Measurements from ENCODE around the gene GGN.
"Not testable (repeated sequence)": the region's sequence is repeated elsewhere in the genome, so short reads cannot be mapped to it uniquely, and the experiment has no call there.

GGN gene

DNA sequence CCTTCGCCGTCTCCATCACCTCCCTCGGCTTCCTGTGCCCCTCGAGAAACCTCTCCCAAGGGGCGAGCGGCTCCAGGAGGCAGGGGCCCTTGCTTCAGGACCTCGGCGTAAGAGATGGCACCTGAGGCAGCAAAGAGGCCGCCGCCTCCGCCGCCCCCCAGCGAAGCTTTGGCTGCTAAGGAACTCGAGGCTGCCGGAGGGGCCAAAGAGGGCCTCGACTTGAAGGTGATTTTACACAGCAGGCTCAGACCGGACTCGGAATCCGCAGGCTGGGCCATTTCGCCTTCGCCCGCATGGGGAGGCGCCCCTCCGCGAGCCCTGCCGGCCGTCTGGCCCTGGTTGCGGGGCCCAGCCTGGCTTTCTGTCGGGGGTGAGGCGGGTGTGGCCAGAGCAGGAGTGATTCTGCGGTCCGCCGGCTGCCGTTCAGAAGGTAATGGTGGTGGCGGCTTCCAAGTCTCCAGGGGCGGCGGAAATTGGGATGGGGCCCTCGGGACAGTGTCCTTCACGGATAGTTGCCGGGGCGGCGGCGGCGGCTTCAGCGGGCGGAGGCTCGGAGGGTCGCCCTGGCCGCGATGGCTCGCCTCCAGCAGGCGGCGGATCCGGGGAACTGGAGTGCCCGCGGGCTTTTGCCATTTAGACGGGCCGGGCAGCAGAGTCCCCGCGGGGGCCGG, 1.4 kb downstream of the GGN start:
- no peak for DNase-seq

DNA sequence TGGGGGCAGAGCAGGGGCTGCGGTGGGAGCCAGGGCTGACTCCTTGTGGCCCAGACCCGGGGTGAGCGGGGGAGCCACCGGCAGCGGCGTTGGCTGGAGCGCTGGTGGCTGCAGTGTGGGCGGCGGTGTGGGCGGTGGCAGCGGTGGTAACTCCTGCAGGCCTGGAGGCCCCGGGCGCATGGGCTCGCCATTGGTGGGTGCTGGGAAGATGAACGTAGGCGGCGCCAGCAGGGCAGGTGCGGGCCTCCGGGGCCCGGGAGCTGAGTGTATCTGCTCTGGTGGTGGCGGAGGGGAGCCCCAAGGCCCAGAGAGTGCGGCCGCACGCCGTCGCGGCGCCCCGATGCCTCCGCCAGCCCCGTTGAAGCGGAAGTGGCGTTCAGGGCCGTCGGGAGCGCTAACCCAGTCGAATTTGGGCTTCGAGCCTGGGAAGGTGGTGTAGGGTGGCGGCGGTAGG, 2.0 kb downstream of the GGN start:
- no peak for DNase-seq

DNA sequence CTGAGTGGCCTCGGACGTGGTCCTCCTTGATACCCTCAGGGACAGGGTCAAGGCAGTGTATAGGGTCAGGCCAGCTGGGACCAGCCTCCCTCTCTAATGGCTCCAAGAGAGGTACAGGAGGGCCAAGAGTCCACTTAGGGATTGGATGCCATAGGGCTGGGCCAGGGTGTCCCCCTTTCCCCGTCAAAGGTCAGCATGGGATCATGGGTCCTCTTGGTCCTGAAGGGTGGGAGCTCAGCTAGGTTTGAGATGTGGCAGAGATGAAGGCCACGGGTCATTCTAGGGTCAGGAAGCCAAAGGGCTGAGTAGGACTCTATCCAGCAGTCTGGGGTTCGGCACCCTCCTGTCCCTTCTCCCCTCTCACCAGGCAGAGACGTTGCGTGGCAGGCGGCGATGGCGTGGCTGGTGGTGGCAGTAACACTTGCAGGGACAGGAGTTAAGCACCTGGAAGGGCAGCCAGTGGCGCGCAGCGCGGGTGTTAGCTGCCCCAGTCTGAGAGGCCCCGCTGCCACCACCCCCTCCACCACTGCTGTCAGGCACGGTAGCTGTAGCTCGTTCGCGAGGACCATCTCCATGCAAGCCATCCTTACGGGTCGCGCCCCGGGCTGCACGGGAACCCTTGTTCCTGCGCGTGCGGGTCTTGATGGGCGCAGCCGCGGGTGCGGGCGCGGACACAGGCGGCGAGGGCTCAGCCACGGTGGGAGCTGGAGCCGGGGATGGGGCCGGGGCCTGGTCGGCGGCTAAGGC, 2.6 kb downstream of the GGN start:
- DNase-seq = no peak

DNA sequence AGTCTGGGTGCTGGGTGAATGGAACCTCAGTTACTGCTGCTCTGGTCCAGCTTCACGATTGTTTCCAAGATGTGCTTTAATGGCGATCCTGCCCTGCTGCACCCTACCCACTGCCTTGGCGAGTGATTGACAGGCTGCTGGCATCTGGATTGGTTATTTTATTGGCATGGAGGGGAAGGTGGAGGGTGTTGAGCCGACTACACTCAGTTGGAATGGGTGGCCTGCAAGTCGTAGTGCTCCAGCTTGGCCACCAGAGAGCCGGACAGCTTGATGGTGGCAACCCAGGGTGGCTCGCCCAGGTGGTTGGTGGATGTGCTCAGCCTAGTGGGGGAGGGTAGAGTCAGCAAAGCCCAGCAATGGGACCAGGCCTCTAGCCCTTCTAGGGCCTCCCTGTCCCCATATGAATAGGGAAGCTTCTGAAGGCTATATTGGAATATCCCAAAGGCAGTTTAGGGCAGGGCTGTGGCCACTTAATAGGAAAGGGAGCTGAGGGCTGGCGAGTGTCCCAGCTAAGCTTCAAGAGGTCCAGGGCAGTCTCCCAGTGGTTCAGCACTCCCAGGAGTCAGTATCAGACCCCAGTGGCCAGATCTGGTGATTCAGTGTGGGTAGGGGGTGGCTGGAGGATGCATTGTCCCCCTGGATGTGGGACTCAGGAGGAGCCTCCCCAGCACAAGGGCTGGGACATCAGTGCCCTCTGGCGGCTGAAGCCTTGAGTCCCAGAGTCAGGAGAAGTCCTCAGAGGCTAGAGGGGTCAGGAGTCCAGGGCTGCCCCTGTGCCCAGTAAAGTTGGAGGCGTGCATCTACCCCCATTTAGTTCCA, 3.4 kb downstream of the GGN start:
- no peak for DNase-seq

DNA sequence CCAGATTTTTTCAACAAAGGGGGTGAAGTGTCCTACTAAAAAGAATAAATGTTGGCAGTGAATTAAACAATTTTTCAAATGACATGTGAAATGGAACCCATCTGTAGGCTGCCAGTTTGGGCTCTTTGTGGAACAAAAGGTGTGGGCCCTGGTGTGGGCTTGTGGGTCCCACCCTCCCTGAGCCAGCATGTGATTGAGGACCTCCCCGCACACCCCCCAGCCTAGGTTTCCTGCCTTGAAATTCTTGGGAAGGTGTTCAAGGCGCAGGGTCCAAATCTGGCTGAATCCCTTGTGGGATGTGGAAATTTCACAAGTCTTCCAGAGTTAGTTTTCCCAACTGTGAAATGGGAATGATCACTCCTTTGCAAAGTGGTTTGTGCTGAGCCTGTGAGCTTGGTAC, 4.1 kb downstream of the GGN start:
- no peak for DNase-seq

DNA sequence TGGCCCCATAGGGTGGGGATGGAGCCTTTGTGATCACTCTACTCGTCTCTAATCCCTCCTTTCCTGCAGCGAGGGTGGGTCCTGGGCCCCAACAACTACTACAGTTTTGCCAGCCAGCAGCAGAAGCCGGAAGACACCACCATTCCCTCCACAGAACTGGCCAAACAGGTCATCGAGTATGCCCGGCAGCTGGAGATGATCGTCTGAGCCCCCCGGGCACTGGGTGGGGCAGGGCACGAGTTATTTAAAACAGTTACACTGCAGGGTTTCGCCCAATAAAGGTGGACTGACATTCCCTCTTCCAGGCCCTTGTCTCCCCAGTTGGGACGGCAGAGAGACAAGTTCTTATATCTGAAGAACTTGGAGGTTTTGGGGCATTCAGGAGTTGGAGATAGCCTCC, 4.7 kb downstream of the GGN start:
- DNase-seq = no peak

DNA sequence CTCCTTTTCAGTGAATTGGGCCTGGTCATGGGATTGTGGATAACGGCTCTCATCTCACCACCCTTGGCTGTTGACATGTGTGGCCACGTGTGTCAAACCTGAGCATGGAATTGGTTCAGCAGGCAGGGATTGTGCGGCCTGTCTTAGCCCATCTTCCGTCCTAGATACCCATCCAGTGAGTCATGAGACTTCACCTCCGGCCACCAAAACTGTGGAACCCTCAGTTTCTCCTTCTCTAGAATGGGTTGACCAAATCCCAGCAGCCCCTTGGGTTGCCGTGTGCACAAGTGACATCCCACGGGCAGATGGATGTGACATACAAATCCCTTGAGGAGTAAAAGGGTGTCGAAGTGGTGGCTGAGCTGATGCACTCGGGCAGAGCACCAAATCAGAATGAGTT, 6.7 kb downstream of the GGN start:
- DNase-seq = no peak

DNA sequence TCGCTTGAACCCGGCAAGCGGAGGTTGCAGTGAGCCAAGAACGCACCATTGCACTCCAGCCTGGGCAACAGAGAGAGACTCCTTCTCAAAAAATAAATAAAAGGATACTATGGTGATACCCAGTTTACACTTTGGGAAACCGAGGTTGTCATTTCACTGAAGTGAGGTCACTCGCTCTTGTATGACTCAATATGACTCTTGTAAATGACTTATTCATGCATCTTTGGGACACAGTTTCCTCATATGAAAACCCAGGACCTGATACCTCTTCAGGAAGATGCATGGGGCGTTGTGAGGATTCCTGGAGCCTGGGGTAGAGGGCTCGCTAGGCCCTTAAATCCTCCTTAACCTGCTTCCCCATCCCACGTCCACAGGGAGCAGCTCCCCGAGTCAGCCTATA, 9.0 kb downstream of the GGN start:
- DNase-seq = peak; percentile 18

DNA sequence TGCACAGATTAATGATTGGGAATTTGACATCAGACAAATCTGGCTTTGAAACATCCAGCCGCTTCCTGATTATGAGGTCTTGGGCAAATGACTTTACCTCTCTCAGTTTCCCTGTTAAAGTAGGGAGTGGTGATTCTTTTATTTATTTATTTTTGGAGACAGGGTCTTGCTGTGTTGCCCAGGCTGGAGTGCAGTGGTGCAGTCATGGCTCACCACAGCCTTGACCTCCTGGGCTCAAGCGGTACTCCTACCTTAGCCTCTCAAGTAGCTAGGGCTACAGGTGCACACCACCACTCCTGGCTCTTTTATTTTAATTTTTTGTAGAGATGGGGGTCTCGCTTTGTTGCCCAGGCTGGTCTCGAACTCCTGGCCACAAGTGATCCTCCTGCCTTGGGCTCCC, 10.8 kb downstream of the GGN start:
- DNase-seq = no peak

DNA sequence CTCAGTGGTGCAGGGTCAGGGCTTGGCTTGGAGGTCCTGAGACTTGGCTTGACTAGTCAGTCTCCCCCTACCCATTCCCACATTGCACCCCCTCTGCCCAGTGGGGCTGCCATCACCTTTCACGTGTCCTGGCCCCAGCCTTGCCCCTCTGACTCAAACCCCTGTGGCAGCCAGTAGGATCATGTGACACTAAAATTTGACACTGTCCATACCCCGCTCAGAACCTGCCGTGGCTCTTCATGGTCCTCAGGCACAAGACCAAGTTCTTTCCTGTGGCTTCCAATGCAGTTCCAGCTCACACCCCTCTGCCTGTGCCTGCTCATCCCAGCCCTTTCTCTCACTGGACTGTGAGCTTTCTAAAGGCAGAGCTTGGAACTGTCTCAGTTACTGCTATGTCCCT, 11.3 kb downstream of the GGN start:
- DNase-seq = no peak

DNA sequence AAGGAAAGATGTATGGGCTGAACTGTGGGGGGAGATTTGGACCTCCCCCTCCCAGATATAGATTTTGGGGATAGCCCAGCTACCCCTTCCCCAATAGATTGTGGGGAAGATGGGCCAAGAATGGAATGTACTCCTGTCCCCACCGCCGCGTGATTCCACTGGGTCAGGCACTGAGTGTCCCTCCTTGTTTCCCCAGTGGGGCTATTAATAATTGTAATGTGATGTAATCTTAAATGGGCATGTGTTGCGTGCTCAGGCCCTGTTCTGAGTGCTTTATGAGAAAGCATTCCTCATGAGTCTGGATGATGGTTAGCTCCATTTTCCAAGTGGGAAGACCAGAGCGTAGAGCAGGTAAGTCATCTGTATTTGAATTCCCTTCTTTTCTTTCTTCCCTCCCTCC, 12.1 kb downstream of the GGN start:
- DNase-seq = peak; percentile 37

DNA sequence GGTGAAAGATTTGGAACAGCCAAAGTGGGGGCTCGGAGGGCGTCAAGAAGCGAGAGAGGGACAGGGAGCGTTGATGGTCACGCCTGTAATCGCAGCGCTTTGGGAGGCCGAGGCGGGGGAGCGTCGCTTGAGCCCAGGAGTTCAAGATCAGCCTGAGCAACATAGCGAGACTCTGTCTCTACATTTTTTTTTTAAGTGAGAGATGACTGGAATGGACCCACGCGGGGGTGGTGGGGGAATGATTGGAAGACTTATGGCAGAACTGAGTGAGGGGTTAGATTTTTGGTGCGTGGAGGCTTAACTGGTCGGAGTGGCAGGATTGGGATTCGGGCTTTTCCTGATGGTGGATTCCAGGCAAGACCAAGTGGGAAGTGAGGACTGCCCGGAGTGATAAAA, 12.7 kb downstream of the GGN start:
- DNase-seq = no peak

DNA sequence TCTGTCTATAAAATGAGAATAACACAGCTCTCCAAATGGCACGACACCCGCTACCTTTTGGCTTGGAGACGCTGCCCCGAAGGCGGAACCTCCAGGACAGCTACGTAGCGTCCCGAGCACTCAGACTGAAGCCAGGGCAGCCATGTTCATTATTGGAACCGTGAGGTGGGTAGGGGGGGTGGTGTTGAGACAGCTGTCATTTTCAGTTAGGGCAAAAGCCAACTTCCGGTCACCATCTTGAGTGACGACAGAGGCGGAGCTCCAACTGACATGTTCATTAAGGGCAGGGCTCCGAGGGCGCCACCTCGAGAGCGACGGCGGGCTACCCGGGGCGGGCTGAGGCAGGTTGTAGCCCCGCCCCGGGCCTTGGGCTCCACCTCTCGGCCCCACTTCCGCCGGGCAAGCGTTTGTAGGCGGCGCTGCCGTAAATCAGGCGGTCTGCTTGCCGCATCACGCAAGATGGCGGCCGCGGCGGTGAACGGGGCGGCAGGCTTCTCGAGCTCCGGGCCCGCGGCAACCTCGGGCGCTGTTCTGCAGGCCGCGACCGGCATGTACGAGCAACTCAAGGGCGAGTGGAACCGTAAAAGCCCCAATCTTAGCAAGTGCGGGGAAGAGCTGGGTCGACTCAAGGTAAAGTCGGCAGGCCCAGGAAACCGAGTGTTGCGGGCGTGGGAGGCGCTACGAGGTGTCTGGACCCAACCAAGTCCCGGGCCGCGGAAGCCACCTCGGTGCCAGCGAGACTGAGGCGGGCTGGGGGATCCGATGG, 13.3 kb downstream of the GGN start, which contains the start of gene PSMD8:
TSS of gene PSMD8 (plus strand) at position 240 of the 766 bp plus-strand sequence. CDS start at position 271, 31 bp downstream.
- peak; percentile 100 for DNase-seq

DNA sequence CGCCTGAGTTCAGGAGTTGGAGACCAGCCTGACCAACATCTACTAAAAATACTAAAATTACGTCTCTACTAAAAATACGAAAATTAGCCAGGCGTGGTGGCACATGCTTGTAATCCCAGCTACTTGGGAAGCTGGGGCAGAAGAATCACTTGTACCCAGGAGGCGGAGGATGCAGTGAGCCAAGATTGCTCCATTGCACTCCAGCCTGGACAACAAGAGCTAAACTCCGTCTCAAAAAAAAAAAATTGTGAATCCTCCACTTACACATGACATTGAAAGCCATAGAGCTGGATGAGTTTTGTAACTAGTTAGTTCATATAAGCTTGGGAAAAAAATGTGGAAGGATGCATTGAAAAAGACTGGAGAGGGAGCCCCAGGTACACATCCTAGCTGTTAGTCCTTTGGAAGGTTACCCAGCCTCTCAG, 13.9 kb downstream of the GGN start:
- DNase-seq = no peak

DNA sequence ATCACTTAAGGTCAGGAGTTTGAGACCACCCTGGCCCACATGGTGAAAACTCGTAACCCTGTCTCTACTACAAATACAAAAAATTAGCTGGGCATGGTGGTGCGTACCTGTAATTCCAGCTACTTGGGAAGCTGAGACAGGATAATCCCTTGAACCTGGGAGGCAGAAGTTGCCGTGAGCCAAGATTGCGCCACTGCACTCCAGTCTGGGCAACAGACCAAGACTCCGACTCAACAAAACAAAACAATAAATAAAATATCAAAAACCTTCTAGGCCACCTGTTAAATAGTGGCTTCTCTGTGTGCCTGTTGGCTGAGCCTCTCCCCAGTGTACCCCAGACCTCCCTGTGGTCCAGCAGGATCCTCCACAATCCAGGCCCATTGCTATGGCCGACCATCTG, 16.8 kb downstream of the GGN start:
- no peak for DNase-seq

DNA sequence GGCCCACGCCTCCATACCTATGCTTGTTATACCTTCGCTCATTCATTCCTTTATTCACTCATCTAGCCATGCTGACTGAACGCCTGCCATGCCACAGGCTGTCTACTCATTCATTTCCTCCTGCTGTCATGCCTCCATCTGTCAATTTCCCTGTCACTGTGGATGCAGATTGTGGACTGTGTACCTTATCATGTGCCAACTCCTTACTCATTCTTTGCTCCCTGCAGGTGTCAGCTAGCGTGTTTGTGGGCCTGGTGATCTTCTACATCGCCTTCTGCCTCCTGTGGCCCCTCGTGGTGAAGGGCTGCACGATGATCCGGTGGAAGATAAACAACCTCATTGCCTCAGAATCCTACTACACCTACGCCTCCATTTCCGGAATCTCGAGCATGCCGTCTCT, 17.5 kb downstream of the GGN start:
- no peak for DNase-seq

DNA sequence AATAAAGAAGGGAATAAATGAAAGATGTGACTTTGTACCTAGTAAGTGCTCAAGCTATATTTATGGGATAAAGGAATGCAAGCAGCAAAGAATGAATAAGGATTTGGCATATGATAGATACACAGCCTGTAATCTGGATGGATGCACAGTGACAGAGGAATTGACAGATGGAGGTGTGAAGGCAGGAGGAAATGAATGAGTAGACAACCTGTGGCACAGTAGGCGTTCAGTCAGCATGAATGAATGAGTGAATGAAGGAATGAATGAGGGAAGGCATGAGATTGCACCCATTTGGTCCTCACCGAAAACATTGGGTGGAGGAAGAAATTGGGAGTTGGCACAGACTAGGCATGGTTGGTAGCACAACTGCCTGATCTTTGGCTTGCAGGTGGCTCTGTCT, 18.2 kb downstream of the GGN start:
- DNase-seq = no peak

DNA sequence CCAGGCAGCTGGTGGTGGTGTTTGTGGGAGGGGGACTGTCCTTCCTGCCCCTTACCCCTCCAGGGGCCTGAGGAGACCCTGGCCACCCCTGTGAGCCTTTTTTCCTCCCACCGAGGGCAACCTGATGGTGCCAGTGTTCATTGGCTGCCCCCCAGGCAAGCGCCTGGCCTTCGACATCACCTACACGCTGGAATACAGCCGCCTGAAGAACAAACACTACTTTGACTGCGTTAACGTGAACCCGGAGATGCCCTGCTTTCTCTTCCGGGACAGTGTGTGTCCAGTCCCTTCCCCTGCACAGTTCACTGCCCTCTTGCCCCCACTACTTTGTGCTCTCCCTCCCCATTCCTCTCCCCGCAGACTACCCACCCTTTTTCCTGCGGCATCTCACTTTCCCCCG, 20.8 kb downstream of the GGN start:
- no peak for DNase-seq

DNA sequence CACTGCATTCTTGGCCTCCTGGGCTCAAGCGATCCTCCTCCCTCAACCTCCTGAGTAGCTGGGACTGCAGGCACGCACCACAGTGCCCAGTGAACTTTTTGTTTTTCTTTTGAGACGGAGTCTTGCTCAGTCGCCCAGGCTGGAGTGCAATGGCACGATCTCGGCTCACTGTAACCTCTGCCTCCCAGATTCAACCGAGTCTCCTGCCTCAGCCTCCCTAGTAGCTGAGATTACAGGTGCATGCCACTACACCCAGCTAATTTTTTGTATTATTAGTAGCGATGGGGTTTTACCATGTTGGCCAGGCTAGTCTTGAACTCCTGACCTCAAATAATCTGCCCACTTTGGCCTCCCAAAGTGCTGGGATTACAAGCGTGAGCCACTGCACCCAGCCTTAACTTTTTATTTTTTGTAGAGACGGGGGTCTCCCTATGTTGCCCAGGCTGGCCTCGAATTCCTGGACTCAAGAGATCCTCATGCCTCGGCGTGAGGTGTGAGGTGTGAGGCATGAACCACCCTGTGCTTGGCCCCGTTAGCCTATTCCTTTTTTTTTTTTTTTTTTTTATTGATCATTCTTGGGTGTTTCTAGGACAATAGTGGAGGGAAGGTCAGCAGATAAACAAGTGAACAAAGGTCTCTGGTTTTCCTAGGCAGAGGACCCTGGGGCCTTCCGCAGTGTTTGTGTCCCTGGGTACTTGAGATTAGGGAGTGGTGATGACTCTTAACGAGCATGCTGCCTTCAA, 24.7 kb downstream of the GGN start:
- not testable (repeated sequence) for DNase-seq

DNA sequence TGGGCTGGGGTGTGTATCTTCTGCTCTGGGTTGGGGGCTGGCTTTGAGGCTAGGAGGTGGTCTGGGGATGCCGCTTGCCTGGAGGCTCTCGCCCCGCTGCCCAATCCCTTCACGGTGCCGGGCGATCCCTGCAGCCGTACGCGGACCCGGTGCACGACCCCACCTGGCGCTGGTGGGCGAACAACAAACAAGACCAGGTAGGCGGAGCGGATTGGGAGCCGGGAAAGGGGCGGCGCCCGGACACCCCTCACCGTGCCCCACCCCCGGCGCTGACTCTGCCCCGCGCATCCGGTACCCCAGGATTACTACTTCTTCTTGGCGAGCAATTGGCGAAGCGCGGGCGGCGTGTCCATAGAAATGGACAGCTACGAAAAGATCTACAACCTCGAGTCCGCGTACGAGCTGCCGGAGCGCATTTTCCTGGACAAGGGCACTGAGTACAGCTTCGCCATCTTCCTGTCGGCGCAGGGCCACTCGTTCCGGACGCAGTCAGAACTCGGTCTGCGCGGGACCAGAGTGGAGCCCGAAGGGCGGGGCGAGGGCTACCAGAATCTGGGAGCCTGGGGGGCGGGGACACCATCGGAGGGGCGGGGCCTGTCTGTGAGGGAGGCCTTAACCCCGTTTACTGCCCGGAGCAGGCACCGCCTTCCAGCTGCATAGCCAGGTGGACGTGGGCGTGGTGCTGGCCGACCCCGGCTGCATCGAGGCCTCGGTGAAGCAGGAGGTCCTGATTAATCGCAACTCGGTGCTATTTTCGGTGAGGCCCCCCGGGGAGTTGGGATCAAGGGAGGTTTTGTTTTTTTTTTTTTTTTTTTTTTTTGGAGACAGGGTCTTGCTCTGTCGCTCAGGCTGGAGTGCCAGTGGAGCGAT, 25.5 kb downstream of the GGN start:
- peak; percentile 85 for DNase-seq

DNA sequence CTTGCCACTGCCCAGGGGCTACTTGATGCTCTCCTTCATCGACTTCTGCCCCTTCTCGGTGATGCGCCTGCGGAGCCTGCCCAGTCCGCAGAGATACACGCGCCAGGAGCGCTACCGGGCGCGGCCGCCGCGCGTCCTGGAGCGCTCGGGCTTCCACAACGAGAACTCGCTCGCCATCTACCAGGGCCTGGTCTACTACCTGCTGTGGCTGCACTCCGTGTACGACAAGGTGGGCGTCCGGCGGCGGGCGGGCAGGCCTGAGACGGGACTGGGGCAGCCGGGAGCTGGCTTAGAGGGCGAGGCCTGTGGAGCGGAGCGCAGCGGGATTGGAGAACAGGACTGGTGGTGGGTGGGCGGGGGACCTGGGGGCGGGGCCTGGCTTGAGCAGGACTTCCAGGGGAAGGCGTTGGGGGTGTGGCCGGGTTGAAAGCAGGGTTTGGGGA, 26.2 kb downstream of the GGN start:
- DNase-seq = peak; percentile 84
